NCI-H146 (cell line): ENCODE measurements around the gene RPS17.
"Not testable (repeated sequence)": the region's sequence is repeated elsewhere in the genome, so short reads cannot be mapped to it uniquely, and the experiment has no call there.

Source experiments
- DNase-seq: peaks from one replicate; lab custom pipeline; 2025; lab: John Stamatoyannopoulos, UW

The RPS17 gene

GRCh38 chr15:82507087-82507486 lies 33.2 kb downstream of the RPS17 start:
- DNase-seq, result not testable (repeated sequence)

GRCh38 chr15:82505842-82506241 lies 34.4 kb downstream of the RPS17 start:
- DNase-seq, result not testable (repeated sequence)

- not testable (repeated sequence) for DNase-seq
These were observed 36.2 kb downstream of the RPS17 start for GRCh38 chr15:82504074-82504473.

- DNase-seq, result not testable (repeated sequence)
These were observed 37.4 kb downstream of the RPS17 start for GRCh38 chr15:82502700-82503339.

GRCh38 chr15:82500772-82501171 lies 39.5 kb downstream of the RPS17 start:
- DNase-seq, result not testable (repeated sequence)

- not testable (repeated sequence) for DNase-seq
These were observed 42.3 kb downstream of the RPS17 start for GRCh38 chr15:82497978-82498377.

GRCh38 chr15:82488250-82488649 lies 52.0 kb downstream of the RPS17 start:
- DNase-seq, result not testable (repeated sequence)

- not testable (repeated sequence) for DNase-seq
These were observed 53.2 kb downstream of the RPS17 start for GRCh38 chr15:82487045-82487444.
